SK-N-SH treated with all-trans-retinoic acid at 6 μM for 48 hours (cell line): Measurements from ENCODE around the gene SPACA9.

Experiments
- ATAC-seq: fragments of 200-7000 bp; cut with Tn5 transposase; 3 replicates; pipeline ENCODE4 v1.9.1; 2020; ENCODE audit warnings: mild to moderate bottlenecking, moderate library complexity
- ARNTL ChIP-seq: fragments of 450-650 bp; formaldehyde crosslinking; IDR thresholded peaks from 2 replicates; pipeline ENCODE4 v1.5.0; 2020; ENCODE audit warnings: low read depth, mild to moderate bottlenecking, moderate library complexity, borderline replicate concordance
- CSDC2 ChIP-seq: fragments of 250-450 bp; sonication (Bioruptor Pico); IDR thresholded peaks from 2 replicates; pipeline ENCODE4 v1.5.0; 2020; ENCODE audit warnings: mild to moderate bottlenecking, moderate library complexity
- ESRRG ChIP-seq: fragments of 250-450 bp; sonication (Bioruptor Pico); IDR thresholded peaks from 2 replicates; pipeline ENCODE4 v1.6.1; 2021; ENCODE audit warnings: mild to moderate bottlenecking
- GLIS3 ChIP-seq: fragments of 250-450 bp; sonication (Bioruptor Pico); IDR thresholded peaks from 2 replicates; pipeline ENCODE4 v1.5.0; 2020; ENCODE audit warnings: mild to moderate bottlenecking, moderate library complexity
- OSR1 ChIP-seq: fragments of 250-450 bp; sonication (Bioruptor Pico); IDR thresholded peaks from 2 replicates; pipeline ENCODE4 v1.8.0; 2022; ENCODE audit warnings: moderate library complexity, mild to moderate bottlenecking, inconsistent platforms
- PPARA ChIP-seq: fragments of 250-450 bp; sonication (Bioruptor Pico); IDR thresholded peaks from 2 replicates; pipeline ENCODE4 v1.5.0; 2020; ENCODE audit warnings: mild to moderate bottlenecking, borderline replicate concordance
- RARB ChIP-seq: fragments of 250-450 bp; sonication (Bioruptor Pico); IDR thresholded peaks from 2 replicates; pipeline ENCODE4 v1.8.0; 2021; ENCODE audit warnings: mild to moderate bottlenecking, moderate library complexity
- SNAI2 ChIP-seq: fragments of 250-450 bp; sonication (Bioruptor Pico); IDR thresholded peaks from 2 replicates; pipeline ENCODE4 v1.5.0; 2020; ENCODE audit warnings: mild to moderate bottlenecking, moderate library complexity
- TCF4 ChIP-seq: fragments of 250-450 bp; sonication (Bioruptor Pico); IDR thresholded peaks from 2 replicates; pipeline ENCODE4 v1.8.0; 2021; ENCODE audit warnings: mild to moderate bottlenecking, moderate library complexity, borderline replicate concordance
- TOX ChIP-seq: fragments of 250-450 bp; sonication (Bioruptor Pico); IDR thresholded peaks from 2 replicates; pipeline ENCODE4 v1.8.0; 2021; ENCODE audit warnings: mild to moderate bottlenecking, moderate library complexity, borderline replicate concordance
- ZC3H10 ChIP-seq: fragments of 250-450 bp; sonication (Bioruptor Pico); IDR thresholded peaks from 2 replicates; pipeline ENCODE4 v1.5.1; 2021; ENCODE audit warnings: mild to moderate bottlenecking, moderate library complexity
- ZFP3 ChIP-seq: fragments of 250-450 bp; sonication (Bioruptor Pico); IDR thresholded peaks from 2 replicates; pipeline ENCODE4 v1.5.0; 2020; ENCODE audit warnings: mild to moderate bottlenecking, moderate library complexity
- ZFP30 ChIP-seq: fragments of 450-650 bp; formaldehyde crosslinking; IDR thresholded peaks from 2 replicates; pipeline ENCODE4 v1.5.0; 2022; ENCODE audit warnings: mild to moderate bottlenecking, moderate library complexity
- ZNF565 ChIP-seq: fragments of 450-650 bp; formaldehyde crosslinking; conservative IDR thresholded peaks from 2 replicates; pipeline ENCODE4 v1.5.0; 2020; ENCODE audit warnings: low read depth, mild to moderate bottlenecking, moderate library complexity
- ZNF70 ChIP-seq: fragments of 450-650 bp; formaldehyde crosslinking; IDR thresholded peaks from 2 replicates; pipeline ENCODE4 v1.5.0; 2020; ENCODE audit warnings: mild to moderate bottlenecking, moderate library complexity
- ZNF8 ChIP-seq: fragments of 450-650 bp; formaldehyde crosslinking; IDR thresholded peaks from 2 replicates; pipeline ENCODE4 v1.5.0; 2020; ENCODE audit warnings: mild to moderate bottlenecking, moderate library complexity
- TF ChIP-seq, protein P1 (sequence below): fragments of 250-450 bp; sonication (Bioruptor Pico); IDR thresholded peaks from 2 replicates; pipeline ENCODE4 v1.5.1; 2020; ENCODE audit warnings: low read depth, mild to moderate bottlenecking, moderate library complexity
- TF ChIP-seq, protein P2 (sequence below): fragments of 250-450 bp; sonication (Bioruptor Pico); IDR thresholded peaks from 2 replicates; pipeline ENCODE4 v1.8.0; 2021; ENCODE audit warnings: low read depth, mild to moderate bottlenecking, moderate library complexity, borderline replicate concordance
- TF ChIP-seq, protein P3 (sequence below): fragments of 250-450 bp; sonication (Bioruptor Pico); IDR thresholded peaks from 2 replicates; pipeline ENCODE4 v1.8.0; 2020; ENCODE audit warnings: mild to moderate bottlenecking, moderate library complexity, borderline replicate concordance
- TF ChIP-seq, protein P4 (sequence below): fragments of 250-450 bp; sonication (Bioruptor Pico); IDR thresholded peaks from 2 replicates; pipeline ENCODE4 v1.5.0; 2020; ENCODE audit warnings: mild to moderate bottlenecking, moderate library complexity
- TF ChIP-seq, protein P5 (sequence below): fragments of 250-450 bp; sonication (Bioruptor Pico); IDR thresholded peaks from 2 replicates; pipeline ENCODE4 v1.5.1; 2021; ENCODE audit warnings: mild to moderate bottlenecking, moderate library complexity

Gene SPACA9

DNA sequence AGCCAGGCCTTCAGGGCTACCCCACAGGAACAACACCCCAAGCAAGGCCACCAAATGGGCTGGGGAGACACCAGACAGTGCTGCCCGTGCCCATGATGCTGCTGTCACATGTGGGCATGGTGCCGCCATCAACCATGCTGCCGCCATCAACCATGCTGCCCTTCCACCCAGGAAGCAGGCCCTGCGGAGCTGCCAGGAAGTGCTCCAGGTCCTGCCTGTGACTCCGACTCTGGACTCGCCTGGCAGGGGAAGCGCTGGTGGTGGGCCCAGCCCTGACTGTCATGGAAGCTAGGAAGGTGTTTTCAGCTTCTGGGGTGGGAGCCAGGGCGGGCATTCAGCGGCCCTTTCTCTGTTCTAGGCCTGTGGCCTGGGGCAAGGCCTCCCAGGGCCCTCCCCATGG lies 9.4 kb upstream of the SPACA9 start:
- TF ChIP-seq ZNF8 (CRISPR knock-in tag) (no peak), ZFP3 (CRISPR knock-in tag) (no peak), CSDC2 (CRISPR knock-in tag) (no peak), GLIS3 (no peak), TCF4 (CRISPR knock-in tag) (no peak), PPARA (CRISPR knock-in tag) (no peak), RARB (no peak), ZC3H10 (CRISPR knock-in tag) (no peak), ZNF70 (CRISPR knock-in tag) (no peak), ARNTL (CRISPR knock-in tag) (no peak), TOX (CRISPR knock-in tag) (no peak), ZNF565 (no peak), ZFP30 (CRISPR knock-in tag) (no peak), OSR1 (CRISPR knock-in tag) (no peak), ESRRG (CRISPR knock-in tag) (no peak), SNAI2 (CRISPR knock-in tag) (no peak)
- TF ChIP-seq, protein P1, sequence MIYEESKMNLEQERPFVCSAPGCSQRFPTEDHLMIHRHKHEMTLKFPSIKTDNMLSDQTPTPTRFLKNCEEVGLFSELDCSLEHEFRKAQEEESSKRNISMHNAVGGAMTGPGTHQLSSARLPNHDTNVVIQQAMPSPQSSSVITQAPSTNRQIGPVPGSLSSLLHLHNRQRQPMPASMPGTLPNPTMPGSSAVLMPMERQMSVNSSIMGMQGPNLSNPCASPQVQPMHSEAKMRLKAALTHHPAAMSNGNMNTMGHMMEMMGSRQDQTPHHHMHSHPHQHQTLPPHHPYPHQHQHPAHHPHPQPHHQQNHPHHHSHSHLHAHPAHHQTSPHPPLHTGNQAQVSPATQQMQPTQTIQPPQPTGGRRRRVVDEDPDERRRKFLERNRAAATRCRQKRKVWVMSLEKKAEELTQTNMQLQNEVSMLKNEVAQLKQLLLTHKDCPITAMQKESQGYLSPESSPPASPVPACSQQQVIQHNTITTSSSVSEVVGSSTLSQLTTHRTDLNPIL (CRISPR knock-in tag) = no peak
- TF ChIP-seq, protein P2, sequence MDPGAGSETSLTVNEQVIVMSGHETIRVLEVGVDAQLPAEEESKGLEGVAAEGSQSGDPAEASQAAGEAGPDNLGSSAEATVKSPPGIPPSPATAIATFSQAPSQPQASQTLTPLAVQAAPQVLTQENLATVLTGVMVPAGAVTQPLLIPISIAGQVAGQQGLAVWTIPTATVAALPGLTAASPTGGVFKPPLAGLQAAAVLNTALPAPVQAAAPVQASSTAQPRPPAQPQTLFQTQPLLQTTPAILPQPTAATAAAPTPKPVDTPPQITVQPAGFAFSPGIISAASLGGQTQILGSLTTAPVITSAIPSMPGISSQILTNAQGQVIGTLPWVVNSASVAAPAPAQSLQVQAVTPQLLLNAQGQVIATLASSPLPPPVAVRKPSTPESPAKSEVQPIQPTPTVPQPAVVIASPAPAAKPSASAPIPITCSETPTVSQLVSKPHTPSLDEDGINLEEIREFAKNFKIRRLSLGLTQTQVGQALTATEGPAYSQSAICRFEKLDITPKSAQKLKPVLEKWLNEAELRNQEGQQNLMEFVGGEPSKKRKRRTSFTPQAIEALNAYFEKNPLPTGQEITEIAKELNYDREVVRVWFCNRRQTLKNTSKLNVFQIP (CRISPR knock-in tag) = no peak
- TF ChIP-seq, protein P3, sequence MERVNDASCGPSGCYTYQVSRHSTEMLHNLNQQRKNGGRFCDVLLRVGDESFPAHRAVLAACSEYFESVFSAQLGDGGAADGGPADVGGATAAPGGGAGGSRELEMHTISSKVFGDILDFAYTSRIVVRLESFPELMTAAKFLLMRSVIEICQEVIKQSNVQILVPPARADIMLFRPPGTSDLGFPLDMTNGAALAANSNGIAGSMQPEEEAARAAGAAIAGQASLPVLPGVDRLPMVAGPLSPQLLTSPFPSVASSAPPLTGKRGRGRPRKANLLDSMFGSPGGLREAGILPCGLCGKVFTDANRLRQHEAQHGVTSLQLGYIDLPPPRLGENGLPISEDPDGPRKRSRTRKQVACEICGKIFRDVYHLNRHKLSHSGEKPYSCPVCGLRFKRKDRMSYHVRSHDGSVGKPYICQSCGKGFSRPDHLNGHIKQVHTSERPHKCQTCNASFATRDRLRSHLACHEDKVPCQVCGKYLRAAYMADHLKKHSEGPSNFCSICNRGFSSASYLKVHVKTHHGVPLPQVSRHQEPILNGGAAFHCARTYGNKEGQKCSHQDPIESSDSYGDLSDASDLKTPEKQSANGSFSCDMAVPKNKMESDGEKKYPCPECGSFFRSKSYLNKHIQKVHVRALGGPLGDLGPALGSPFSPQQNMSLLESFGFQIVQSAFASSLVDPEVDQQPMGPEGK (CRISPR knock-in tag) = no peak
- TF ChIP-seq, all 23 proteins: peak for 0
- no peak for ATAC-seq

DNA sequence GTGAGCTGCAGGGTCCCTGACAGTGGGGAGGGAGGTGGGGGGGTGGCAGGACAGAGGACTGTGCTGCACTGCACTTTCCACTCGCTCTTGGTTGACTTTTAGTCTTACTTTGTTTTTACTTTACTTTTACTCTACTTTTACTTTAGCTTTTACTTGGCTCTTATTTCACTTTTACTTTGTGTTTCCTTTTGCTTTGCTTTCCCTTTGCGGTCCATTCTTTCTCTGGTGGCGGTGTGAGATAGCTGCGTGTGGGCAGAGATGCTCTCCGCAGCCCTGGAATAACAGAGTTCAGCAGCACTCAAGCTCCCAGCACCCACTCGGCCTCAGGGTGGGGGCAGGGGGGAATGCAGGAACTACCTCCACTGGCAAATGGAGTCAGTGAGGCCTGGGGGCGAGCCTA lies 5.3 kb upstream of the SPACA9 start:
- TF ChIP-seq, protein P1 (CRISPR knock-in tag) = no peak
- no peak for TF ChIP-seq ARNTL (CRISPR knock-in tag)
- TF ChIP-seq ZFP3 (CRISPR knock-in tag) = no peak
- no peak for TF ChIP-seq GLIS3
- TF ChIP-seq ESRRG (CRISPR knock-in tag) = no peak
- TF ChIP-seq PPARA (CRISPR knock-in tag) = no peak
- TF ChIP-seq, protein P4, sequence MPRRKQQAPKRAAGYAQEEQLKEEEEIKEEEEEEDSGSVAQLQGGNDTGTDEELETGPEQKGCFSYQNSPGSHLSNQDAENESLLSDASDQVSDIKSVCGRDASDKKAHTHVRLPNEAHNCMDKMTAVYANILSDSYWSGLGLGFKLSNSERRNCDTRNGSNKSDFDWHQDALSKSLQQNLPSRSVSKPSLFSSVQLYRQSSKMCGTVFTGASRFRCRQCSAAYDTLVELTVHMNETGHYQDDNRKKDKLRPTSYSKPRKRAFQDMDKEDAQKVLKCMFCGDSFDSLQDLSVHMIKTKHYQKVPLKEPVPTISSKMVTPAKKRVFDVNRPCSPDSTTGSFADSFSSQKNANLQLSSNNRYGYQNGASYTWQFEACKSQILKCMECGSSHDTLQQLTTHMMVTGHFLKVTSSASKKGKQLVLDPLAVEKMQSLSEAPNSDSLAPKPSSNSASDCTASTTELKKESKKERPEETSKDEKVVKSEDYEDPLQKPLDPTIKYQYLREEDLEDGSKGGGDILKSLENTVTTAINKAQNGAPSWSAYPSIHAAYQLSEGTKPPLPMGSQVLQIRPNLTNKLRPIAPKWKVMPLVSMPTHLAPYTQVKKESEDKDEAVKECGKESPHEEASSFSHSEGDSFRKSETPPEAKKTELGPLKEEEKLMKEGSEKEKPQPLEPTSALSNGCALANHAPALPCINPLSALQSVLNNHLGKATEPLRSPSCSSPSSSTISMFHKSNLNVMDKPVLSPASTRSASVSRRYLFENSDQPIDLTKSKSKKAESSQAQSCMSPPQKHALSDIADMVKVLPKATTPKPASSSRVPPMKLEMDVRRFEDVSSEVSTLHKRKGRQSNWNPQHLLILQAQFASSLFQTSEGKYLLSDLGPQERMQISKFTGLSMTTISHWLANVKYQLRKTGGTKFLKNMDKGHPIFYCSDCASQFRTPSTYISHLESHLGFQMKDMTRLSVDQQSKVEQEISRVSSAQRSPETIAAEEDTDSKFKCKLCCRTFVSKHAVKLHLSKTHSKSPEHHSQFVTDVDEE (CRISPR knock-in tag) = no peak
- TF ChIP-seq, protein P3 (CRISPR knock-in tag) = no peak
- TF ChIP-seq RARB = no peak
- TF ChIP-seq OSR1 (CRISPR knock-in tag) = no peak
- TF ChIP-seq, protein P5, sequence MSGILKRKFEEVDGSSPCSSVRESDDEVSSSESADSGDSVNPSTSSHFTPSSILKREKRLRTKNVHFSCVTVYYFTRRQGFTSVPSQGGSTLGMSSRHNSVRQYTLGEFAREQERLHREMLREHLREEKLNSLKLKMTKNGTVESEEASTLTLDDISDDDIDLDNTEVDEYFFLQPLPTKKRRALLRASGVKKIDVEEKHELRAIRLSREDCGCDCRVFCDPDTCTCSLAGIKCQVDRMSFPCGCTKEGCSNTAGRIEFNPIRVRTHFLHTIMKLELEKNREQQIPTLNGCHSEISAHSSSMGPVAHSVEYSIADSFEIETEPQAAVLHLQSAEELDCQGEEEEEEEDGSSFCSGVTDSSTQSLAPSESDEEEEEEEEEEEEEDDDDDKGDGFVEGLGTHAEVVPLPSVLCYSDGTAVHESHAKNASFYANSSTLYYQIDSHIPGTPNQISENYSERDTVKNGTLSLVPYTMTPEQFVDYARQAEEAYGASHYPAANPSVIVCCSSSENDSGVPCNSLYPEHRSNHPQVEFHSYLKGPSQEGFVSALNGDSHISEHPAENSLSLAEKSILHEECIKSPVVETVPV (CRISPR knock-in tag) = no peak
- no peak for ATAC-seq
